ENCODE results near the gene RAB11FIP4. TPM values are rescaled to one million over a fixed set of nuclear protein-coding genes. Genes with fewer than 3 reads are reported as not detected.
A peak's percentile ranks its signal among the peaks of the same experiment; 100 is the strongest.

The RAB11FIP4 gene
- total RNA-seq, 1 experiment from 2014 or later, result 2.8 TPM

DNA sequence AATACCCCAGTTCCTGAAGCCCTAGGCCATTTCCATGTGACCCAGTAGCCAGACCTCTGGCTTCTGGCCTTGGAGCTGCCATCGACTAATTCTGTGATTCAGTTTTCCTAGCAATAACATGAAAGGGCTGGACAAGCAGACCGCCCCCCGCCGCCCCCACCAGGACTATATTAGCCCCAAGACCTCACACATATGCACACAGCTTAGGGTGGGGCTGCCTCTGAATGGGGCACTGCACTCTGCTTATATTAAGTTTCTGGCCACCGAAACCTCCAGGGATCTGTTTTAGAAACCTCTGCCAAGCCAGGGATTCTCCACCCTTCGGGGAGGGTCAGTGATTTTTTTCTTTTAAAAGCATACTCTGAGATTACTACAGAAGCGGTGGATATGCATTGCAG is 2.3 kb downstream of the RAB11FIP4 start:
- ChIA-PET POLR2A (no interaction called here), CTCF (interaction anchor here (0.8 kb wide), 1 partner anchor 132 kb away, joined by 4 read pairs; no protein-coding TSS in a partner anchor)
- Mint-ChIP-seq H3K27ac (ENCODE audit: low read depth, unreplicated experiment) (no peak overlapping the region), H3K9me3 (ENCODE audit: unreplicated experiment) (no peaks in the 10 kb centered on the region), H3K27me3 (ENCODE audit: insufficient read depth, unreplicated experiment) (peaks cover 12% of the 10 kb centered on the region), H3K36me3 (ENCODE audit: insufficient read depth, unreplicated experiment) (no peaks in the 10 kb centered on the region), H3K4me1 (ENCODE audit: insufficient read depth, unreplicated experiment) (no peaks in the 10 kb centered on the region), H3K4me3 (ENCODE audit: unreplicated experiment) (no peak overlapping the region)
- DNase-seq (ENCODE audit: unreplicated experiment), result no peak
- BruUV-seq (replicated peaks), result no TSS peak
- TF ChIP-seq, protein P1, sequence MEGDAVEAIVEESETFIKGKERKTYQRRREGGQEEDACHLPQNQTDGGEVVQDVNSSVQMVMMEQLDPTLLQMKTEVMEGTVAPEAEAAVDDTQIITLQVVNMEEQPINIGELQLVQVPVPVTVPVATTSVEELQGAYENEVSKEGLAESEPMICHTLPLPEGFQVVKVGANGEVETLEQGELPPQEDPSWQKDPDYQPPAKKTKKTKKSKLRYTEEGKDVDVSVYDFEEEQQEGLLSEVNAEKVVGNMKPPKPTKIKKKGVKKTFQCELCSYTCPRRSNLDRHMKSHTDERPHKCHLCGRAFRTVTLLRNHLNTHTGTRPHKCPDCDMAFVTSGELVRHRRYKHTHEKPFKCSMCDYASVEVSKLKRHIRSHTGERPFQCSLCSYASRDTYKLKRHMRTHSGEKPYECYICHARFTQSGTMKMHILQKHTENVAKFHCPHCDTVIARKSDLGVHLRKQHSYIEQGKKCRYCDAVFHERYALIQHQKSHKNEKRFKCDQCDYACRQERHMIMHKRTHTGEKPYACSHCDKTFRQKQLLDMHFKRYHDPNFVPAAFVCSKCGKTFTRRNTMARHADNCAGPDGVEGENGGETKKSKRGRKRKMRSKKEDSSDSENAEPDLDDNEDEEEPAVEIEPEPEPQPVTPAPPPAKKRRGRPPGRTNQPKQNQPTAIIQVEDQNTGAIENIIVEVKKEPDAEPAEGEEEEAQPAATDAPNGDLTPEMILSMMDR (IDR thresholded peaks at IDR 0.05; ENCODE audit: unreplicated experiment), result no peak
- intact Hi-C loops (cut with micrococcal nuclease), result no loop called here

DNA sequence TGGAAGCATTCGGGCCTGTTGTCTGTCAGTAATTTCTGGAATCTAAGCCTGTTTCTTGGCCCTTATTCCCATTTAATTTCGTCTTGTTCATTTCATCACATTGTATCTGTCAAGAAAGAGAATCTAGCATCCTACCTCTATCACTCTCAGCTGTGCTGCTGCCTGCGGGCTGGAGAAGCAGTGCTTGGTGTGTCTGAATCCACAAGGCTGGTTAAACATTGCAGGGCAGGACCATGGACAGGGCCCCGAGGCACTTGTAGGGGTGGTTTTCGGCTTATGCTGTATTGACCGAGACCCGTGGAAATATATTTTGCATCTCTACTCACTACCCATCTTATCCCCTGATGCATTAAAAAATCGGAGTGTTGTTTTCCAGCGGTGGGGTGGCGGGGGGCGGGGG is 3.1 kb downstream of the RAB11FIP4 start:
- Mint-ChIP-seq H3K4me3 (ENCODE audit: unreplicated experiment) (no peak overlapping the region), H3K27me3 (ENCODE audit: insufficient read depth, unreplicated experiment) (peaks cover 12% of the 10 kb centered on the region), H3K36me3 (ENCODE audit: insufficient read depth, unreplicated experiment) (no peaks in the 10 kb centered on the region), H3K4me1 (ENCODE audit: insufficient read depth, unreplicated experiment) (no peaks in the 10 kb centered on the region), H3K9me3 (ENCODE audit: unreplicated experiment) (no peaks in the 10 kb centered on the region), H3K27ac (ENCODE audit: low read depth, unreplicated experiment) (no peak overlapping the region)
- DNase-seq (ENCODE audit: unreplicated experiment), result peak; percentile 41
- ChIA-PET CTCF (interaction anchor here (0.5 kb wide), 1 partner anchor 10 kb away, joined by 5 read pairs; no protein-coding TSS in a partner anchor), POLR2A (no interaction called here)
- TF ChIP-seq, protein P1 (IDR thresholded peaks at IDR 0.05; ENCODE audit: unreplicated experiment), result no peak
- BruUV-seq (replicated peaks), result no TSS peak
- intact Hi-C loops (cut with micrococcal nuclease), result no loop called here

DNA sequence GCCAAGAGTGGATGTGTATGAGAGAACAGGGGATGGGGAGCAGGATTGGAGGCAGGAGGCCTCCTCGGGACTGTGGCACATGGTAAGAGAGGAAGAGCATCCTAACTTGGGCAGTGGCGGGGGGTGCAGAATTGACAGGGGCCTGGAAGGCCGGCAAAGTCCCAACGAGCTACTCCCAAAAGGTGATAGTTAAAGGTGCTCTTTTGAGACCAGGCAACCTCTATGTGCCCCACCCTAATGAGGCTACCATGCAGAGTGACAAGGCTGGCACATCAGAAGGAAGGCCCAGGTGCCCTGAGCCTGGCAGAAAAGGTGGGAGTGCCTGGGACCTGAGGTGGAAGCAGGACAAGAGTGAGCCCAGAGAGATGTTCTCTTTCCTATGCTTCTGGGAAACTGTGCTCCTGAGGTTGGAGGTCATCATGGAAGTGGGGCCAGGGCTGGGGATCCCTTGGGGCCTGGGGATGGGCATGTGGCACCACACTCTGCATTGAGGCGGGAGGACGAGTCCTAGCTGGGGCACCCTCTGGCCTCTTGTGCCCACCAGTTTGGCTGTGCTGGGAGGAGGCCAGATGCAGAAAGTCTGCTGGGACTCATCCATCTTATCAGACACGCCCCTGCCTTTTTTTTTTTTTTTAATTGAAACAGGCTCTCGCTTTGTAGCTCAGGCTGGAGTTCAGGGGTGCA is 5.9 kb downstream of the RAB11FIP4 start:
- ChIA-PET CTCF (interaction anchor here (0.6 to 1.5 kb wide), 2 partner anchors 40 to 103 kb away, joined by 3 to 4 read pairs; no protein-coding TSS in a partner anchor), POLR2A (no interaction called here)
- intact Hi-C loops (cut with micrococcal nuclease), result no loop called here
- Mint-ChIP-seq H3K27ac (ENCODE audit: low read depth, unreplicated experiment) (no peak overlapping the region), H3K4me1 (ENCODE audit: insufficient read depth, unreplicated experiment) (no peaks in the 10 kb centered on the region), H3K27me3 (ENCODE audit: insufficient read depth, unreplicated experiment) (peaks cover 11% of the 10 kb centered on the region), H3K4me3 (ENCODE audit: unreplicated experiment) (no peak overlapping the region), H3K9me3 (ENCODE audit: unreplicated experiment) (no peaks in the 10 kb centered on the region), H3K36me3 (ENCODE audit: insufficient read depth, unreplicated experiment) (no peaks in the 10 kb centered on the region)
- no TSS peak for BruUV-seq (replicated peaks)
- DNase-seq (ENCODE audit: unreplicated experiment), result no peak
- TF ChIP-seq, protein P1 (IDR thresholded peaks at IDR 0.05; ENCODE audit: unreplicated experiment), result no peak

DNA sequence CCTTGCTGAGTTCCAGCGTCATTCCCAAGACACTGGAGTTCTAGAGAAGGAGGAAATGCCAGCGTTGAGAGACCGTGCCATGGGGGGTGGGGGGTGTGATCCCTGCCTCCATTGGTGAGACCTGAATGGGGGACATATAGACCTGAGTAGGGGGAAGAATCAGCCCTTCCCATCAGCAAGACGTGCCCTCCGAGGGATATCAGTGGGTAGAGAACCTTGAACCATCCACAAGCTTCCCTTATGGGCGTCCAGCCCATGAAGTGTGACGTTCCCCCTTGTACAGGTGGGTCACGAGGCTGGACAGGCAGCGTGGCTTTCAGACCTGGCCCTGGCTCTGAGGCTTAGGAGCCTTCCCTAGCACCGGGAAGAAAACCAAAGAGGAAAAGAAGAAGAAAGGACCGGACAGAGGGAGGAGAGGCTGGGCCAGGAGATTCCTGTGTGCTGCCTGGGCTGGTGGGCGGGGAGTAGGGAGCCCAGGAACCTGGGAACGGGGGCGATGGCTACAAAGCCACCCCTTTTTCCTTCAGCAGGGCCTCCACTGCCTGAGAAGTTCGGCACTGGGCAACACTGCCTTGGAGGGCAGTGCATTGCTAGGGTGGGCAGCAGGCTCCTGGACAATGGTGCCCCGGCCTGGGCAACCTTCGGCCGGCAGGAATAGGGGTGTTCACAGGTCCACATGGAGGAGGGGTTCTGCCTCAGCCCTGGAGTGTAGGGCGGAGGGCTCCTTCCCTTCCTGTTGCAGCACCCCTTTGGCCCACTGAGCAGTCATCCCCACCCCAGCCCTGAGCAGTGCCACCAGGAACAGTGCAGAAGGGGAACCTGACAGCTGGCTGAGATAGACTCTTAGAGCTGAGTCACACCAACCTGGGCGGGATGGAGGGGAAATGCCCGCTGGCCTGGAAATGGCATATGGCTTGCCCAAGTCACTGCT is 7.2 kb downstream of the RAB11FIP4 start:
- intact Hi-C loops (cut with micrococcal nuclease), result no loop called here
- DNase-seq (ENCODE audit: unreplicated experiment), result no peak
- TF ChIP-seq, protein P1 (IDR thresholded peaks at IDR 0.05; ENCODE audit: unreplicated experiment), result no peak
- Mint-ChIP-seq H3K27ac (ENCODE audit: low read depth, unreplicated experiment) (no peak overlapping the region), H3K4me3 (ENCODE audit: unreplicated experiment) (no peak overlapping the region), H3K4me1 (ENCODE audit: insufficient read depth, unreplicated experiment) (no peaks in the 10 kb centered on the region), H3K36me3 (ENCODE audit: insufficient read depth, unreplicated experiment) (no peaks in the 10 kb centered on the region), H3K9me3 (ENCODE audit: unreplicated experiment) (no peaks in the 10 kb centered on the region), H3K27me3 (ENCODE audit: insufficient read depth, unreplicated experiment) (peaks cover 11% of the 10 kb centered on the region)
- BruUV-seq (replicated peaks), result no TSS peak
- CTCF ChIA-PET, result interaction anchor here (1.5 kb wide), 1 partner anchor 38 kb away, joined by 4 read pairs; no protein-coding TSS in a partner anchor
- POLR2A ChIA-PET, result no interaction called here

Data from MCF 10A (cell line).